HCT116 (cell line): ENCODE data around the gene TMEM203.

Experiments used
- ELF1 ChIP-seq: IDR thresholded peaks from 2 replicates; pipeline ENCODE4 v1.6.1; 2012; ENCODE audit warnings: low read depth, borderline replicate concordance
- EZH2 ChIP-seq: fragments of 200-600 bp; sonication (generic); IDR thresholded peaks from 2 replicates; pipeline ENCODE4 v1.6.1; 2017; ENCODE audit warnings: antibody characterized with exemption, mixed run types
- EZH2phosphoT487 ChIP-seq: fragments of 200-600 bp; IDR thresholded peaks from 2 replicates; pipeline ENCODE4 v1.6.1; 2018; ENCODE audit warnings: antibody characterized with exemption, borderline replicate concordance
- FOSL1 ChIP-seq: IDR thresholded peaks from 2 replicates; pipeline ENCODE4 v1.6.1; 2012; ENCODE audit warnings: low read depth
- POLR2A ChIP-seq: IDR thresholded peaks from 2 replicates; pipeline ENCODE4 v1.7.0; 2011; ENCODE audit warnings: borderline replicate concordance; ENCODE audit not compliant: insufficient read depth, insufficient read length; ENCODE audit errors: extremely low read depth
- POLR2AphosphoS5 ChIP-seq: IDR thresholded peaks from 2 replicates; pipeline ENCODE4 v1.6.1; 2011; ENCODE audit warnings: mild to moderate bottlenecking, low read depth, low read length, moderate library complexity
- SP1 ChIP-seq: IDR thresholded peaks from 2 replicates; pipeline ENCODE4 v1.6.1; 2012; ENCODE audit warnings: low read depth
- TF ChIP-seq, protein P1 (sequence below), 3 experiments: fragments of 200-600 bp in 1 of 3; sonication (generic) in 1 of 3; IDR thresholded peaks in 2 of 3; conservative IDR thresholded peaks in 1 of 3; 2 replicates each; pipeline ENCODE4 v1.5.1; 2012 to 2017; ENCODE audit warnings: low read depth in 2 of 3, low read length in 2 of 3, antibody characterized with exemption in 1 of 3, borderline replicate concordance in 1 of 3, control low read depth in 1 of 3, mild to moderate bottlenecking in 1 of 3, mixed read lengths in 1 of 3, mixed run types in 1 of 3, moderate library complexity in 1 of 3; ENCODE audit not compliant: insufficient read depth in 1 of 3
- TF ChIP-seq, protein P2 (sequence below): IDR thresholded peaks from 2 replicates; pipeline ENCODE4 v1.6.1; 2012
- TF ChIP-seq, protein P3 (sequence below): IDR thresholded peaks from 2 replicates; pipeline ENCODE4 v1.6.1; 2012
- TF ChIP-seq, protein P4 (sequence below): IDR thresholded peaks from 2 replicates; pipeline ENCODE4 v1.6.1; 2011; ENCODE audit warnings: mild to moderate bottlenecking, low read length, moderate library complexity; ENCODE audit not compliant: insufficient replicate concordance; ENCODE audit errors: extremely low read depth
- TF ChIP-seq, protein P5 (sequence below): IDR thresholded peaks from 2 replicates; pipeline ENCODE4 v1.6.1; 2012; ENCODE audit warnings: low read depth

DNA sequence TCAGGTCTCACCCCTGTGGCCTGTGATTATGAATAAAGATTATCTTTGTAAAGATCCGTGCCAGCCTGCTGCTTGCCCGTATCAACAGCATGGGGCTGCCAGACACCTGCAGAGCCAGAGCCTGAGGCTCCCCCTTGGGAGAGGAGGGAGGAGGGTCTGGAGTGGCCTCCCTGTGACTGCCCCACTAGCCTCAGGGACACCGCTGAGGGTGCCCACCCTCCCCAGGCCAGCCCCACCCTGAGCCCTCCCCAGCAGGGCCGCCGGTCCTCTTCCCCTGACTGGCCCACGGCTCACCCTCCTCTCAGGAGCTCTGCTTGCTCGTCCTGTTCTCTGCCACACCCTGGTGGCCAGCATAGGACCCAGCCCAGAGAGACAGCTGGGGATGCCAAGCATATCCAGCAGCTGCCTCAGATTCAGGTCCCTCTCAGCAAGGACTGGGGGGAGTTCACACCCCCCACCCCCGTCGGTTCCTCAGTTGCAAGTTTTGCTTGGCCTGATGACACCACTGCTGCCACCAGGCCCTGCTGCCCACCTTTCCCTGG is 15.1 kb downstream of the TMEM203 start:
- TF ChIP-seq, protein P1, sequence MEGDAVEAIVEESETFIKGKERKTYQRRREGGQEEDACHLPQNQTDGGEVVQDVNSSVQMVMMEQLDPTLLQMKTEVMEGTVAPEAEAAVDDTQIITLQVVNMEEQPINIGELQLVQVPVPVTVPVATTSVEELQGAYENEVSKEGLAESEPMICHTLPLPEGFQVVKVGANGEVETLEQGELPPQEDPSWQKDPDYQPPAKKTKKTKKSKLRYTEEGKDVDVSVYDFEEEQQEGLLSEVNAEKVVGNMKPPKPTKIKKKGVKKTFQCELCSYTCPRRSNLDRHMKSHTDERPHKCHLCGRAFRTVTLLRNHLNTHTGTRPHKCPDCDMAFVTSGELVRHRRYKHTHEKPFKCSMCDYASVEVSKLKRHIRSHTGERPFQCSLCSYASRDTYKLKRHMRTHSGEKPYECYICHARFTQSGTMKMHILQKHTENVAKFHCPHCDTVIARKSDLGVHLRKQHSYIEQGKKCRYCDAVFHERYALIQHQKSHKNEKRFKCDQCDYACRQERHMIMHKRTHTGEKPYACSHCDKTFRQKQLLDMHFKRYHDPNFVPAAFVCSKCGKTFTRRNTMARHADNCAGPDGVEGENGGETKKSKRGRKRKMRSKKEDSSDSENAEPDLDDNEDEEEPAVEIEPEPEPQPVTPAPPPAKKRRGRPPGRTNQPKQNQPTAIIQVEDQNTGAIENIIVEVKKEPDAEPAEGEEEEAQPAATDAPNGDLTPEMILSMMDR (IDR thresholded peaks at IDR 0.05 in 2 of 3, conservative IDR thresholded peaks at IDR 0.05 in 1 of 3; ENCODE audit: borderline replicate concordance in 1 of 3, insufficient read depth in 1 of 3, low read depth in 2 of 3, low read length in 2 of 3), result peak in 2 of 3 experiments; percentile 30 to 40; a peak in 3 of 6 replicates
- TF ChIP-seq EZH2 (no peak), POLR2A (no peak), FOSL1 (no peak), ELF1 (no peak), POLR2AphosphoS5 (0 out of 2 replicates have a peak, but pooled peaks have one; percentile 22), EZH2phosphoT487 (no peak), SP1 (no peak)
- TF ChIP-seq, protein P2, sequence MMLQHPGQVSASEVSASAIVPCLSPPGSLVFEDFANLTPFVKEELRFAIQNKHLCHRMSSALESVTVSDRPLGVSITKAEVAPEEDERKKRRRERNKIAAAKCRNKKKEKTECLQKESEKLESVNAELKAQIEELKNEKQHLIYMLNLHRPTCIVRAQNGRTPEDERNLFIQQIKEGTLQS, result no peak
- TF ChIP-seq, protein P3, sequence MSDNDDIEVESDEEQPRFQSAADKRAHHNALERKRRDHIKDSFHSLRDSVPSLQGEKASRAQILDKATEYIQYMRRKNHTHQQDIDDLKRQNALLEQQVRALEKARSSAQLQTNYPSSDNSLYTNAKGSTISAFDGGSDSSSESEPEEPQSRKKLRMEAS, result no peak
- TF ChIP-seq, protein P4, sequence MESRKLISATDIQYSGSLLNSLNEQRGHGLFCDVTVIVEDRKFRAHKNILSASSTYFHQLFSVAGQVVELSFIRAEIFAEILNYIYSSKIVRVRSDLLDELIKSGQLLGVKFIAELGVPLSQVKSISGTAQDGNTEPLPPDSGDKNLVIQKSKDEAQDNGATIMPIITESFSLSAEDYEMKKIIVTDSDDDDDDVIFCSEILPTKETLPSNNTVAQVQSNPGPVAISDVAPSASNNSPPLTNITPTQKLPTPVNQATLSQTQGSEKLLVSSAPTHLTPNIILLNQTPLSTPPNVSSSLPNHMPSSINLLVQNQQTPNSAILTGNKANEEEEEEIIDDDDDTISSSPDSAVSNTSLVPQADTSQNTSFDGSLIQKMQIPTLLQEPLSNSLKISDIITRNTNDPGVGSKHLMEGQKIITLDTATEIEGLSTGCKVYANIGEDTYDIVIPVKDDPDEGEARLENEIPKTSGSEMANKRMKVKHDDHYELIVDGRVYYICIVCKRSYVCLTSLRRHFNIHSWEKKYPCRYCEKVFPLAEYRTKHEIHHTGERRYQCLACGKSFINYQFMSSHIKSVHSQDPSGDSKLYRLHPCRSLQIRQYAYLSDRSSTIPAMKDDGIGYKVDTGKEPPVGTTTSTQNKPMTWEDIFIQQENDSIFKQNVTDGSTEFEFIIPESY, result no peak
- TF ChIP-seq, protein P5, sequence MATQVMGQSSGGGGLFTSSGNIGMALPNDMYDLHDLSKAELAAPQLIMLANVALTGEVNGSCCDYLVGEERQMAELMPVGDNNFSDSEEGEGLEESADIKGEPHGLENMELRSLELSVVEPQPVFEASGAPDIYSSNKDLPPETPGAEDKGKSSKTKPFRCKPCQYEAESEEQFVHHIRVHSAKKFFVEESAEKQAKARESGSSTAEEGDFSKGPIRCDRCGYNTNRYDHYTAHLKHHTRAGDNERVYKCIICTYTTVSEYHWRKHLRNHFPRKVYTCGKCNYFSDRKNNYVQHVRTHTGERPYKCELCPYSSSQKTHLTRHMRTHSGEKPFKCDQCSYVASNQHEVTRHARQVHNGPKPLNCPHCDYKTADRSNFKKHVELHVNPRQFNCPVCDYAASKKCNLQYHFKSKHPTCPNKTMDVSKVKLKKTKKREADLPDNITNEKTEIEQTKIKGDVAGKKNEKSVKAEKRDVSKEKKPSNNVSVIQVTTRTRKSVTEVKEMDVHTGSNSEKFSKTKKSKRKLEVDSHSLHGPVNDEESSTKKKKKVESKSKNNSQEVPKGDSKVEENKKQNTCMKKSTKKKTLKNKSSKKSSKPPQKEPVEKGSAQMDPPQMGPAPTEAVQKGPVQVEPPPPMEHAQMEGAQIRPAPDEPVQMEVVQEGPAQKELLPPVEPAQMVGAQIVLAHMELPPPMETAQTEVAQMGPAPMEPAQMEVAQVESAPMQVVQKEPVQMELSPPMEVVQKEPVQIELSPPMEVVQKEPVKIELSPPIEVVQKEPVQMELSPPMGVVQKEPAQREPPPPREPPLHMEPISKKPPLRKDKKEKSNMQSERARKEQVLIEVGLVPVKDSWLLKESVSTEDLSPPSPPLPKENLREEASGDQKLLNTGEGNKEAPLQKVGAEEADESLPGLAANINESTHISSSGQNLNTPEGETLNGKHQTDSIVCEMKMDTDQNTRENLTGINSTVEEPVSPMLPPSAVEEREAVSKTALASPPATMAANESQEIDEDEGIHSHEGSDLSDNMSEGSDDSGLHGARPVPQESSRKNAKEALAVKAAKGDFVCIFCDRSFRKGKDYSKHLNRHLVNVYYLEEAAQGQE, result no peak
